ENCODE measurements around the gene SOCS7.

SOCS7 gene

DNA sequence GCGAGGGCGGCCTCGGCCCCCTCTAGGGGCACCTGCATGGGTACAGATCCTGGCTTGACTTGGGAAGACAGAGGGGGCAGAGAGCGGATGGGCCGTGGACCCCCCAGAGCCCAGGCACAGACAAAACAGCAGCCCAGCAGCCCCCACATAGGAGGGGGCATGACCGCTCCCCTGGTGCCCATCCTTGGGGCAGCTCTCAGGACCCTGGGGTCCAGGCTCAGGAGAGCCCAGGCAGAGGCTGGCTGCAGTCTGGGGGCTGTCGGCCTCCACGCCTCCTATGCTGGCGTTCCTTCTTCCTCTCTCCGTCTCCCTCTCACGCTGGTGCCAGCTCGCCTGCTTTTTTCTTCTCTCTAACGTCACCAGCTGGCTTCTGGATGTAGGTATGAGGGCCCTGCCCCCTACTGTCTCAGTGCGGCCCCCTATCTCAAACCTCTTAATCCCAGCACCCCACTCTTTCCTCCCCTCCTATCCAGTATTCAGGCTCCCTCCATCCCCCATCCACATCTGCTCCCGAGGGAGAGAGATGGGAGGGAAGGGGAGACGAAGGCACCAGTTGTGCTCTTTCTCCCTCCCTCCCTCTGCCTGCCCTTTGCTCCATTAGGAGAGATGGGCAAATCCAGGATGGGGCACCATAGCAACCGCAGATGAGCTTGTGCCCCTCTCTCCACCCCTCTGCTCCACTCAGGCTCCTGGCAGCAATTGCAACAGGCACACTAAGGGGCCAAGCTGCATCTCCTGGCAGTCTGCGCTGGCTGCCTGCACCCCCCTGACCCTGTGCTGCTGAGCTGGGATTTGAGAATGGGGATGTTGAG is 7.8 kb upstream of the SOCS7 start, which contains the start of gene GPR179:
GPR179 (minus strand) TSS at position 349 of the 812 bp plus-strand sequence; CDS start at position 182, 167 bp downstream.
- H3K4me3 ChIP-seq (ENCODE audit: control insufficient read depth, low read depth, low read length) = no peak within 1 kb of the TSS
- no peak for DNase-seq (ENCODE audit: low read depth)
- TF ChIP-seq, protein P1, sequence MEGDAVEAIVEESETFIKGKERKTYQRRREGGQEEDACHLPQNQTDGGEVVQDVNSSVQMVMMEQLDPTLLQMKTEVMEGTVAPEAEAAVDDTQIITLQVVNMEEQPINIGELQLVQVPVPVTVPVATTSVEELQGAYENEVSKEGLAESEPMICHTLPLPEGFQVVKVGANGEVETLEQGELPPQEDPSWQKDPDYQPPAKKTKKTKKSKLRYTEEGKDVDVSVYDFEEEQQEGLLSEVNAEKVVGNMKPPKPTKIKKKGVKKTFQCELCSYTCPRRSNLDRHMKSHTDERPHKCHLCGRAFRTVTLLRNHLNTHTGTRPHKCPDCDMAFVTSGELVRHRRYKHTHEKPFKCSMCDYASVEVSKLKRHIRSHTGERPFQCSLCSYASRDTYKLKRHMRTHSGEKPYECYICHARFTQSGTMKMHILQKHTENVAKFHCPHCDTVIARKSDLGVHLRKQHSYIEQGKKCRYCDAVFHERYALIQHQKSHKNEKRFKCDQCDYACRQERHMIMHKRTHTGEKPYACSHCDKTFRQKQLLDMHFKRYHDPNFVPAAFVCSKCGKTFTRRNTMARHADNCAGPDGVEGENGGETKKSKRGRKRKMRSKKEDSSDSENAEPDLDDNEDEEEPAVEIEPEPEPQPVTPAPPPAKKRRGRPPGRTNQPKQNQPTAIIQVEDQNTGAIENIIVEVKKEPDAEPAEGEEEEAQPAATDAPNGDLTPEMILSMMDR (IDR thresholded peaks at IDR 0.05; ENCODE audit: control insufficient read depth, insufficient read depth, low read depth, low read length, missing control alignments) = no peak

DNA sequence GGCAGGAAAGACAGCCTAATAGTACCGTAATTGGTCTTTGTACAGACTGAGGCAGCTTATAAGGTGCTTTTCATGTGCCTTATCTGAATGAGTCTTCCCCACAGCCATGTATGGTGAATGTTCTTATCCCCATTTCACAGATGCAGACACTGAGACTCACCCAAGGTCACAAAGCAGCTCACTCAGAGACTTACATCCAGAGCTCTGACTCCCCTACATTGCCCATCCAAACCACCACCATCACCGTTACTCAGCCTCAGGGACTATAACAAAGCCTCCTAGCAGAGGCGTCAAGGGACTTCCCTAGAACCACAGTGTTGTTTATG is 7.3 kb upstream of the SOCS7 start:
- H3K4me3 ChIP-seq (ENCODE audit: control insufficient read depth, low read depth, low read length) = no peak overlapping the region
- TF ChIP-seq, protein P1 (IDR thresholded peaks at IDR 0.05; ENCODE audit: control insufficient read depth, insufficient read depth, low read depth, low read length, missing control alignments) = no peak
- no peak for DNase-seq (ENCODE audit: low read depth)

DNA sequence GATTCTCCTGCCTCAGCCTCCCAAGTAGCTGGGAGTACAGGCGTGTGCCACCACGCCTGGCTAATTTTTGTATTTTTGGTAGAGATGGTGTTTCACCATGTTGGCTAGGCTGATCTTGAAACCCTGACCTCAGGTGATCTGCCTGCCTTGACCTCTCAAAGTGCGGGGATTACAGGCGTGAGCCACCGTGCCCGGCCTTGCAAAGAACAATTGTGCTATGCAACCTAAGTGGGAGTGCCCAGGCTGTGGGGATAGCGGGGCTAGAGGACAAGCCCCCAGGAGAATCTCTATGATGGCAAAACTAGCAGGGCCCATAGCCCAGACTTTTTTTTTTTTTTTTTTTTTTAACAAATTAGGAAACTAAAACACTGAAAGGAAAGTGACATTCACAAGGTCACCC is 5.9 kb upstream of the SOCS7 start:
- no peak overlapping the region for H3K4me3 ChIP-seq (ENCODE audit: control insufficient read depth, low read depth, low read length)
- TF ChIP-seq, protein P1 (IDR thresholded peaks at IDR 0.05; ENCODE audit: control insufficient read depth, insufficient read depth, low read depth, low read length, missing control alignments) = no peak
- no peak for DNase-seq (ENCODE audit: low read depth)

DNA sequence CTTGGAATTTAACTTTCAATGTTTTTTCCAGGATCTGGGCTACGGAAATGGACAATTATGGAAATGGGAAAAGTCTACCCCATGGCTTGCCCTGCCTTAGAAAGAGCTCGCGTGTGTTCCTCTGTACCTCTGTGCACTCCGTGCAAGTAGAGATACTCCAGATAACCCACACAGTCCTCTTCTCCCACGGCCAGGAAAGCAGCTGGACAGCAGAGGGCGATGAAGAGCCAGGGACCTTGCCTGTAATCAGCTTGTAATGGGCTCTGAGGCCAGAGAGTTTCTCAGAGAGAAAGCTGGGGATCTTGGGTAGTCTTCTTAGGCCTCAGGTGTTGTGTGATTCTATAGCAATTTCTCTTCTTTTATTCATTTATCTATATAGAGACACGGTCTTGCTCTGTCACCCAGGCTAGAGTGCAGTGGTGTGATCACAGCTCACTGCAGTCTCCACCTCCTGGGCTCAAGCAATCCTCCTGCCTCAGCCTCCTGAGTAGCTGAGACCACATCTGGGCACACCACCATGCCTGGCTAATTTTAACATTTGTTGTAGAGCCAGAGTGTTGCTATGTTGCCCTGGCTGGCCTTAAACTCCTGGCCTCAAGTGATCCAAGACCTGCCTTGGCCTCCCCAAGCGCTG is 2.4 kb upstream of the SOCS7 start:
- H3K4me3 ChIP-seq (ENCODE audit: control insufficient read depth, low read depth, low read length) = no peak overlapping the region
- TF ChIP-seq, protein P1 (IDR thresholded peaks at IDR 0.05; ENCODE audit: control insufficient read depth, insufficient read depth, low read depth, low read length, missing control alignments) = peak; percentile 98
- DNase-seq (ENCODE audit: low read depth) = peak; percentile 45

DNA sequence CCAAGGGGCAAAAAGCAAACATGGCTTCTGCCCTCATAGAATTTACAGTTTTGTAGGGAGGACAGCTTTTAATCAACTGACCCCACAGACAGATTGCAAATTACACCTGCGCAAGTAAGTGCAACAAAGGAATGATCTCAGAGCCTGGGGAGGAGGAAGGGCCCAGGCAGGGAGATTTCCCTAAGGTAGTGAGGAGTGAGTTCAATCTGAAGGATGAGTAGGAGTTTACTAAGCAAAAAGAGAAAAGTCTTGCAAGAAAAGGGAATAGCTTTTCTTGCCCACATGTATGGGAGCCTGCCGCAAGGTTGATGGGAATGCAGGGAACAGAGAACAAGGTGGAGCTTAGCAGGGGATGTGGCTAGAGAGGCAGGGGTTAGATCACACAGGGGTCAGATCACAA is 1.6 kb upstream of the SOCS7 start:
- no peak overlapping the region for H3K4me3 ChIP-seq (ENCODE audit: control insufficient read depth, low read depth, low read length)
- DNase-seq (ENCODE audit: low read depth) = no peak
- TF ChIP-seq, protein P1 (IDR thresholded peaks at IDR 0.05; ENCODE audit: control insufficient read depth, insufficient read depth, low read depth, low read length, missing control alignments) = no peak

DNA sequence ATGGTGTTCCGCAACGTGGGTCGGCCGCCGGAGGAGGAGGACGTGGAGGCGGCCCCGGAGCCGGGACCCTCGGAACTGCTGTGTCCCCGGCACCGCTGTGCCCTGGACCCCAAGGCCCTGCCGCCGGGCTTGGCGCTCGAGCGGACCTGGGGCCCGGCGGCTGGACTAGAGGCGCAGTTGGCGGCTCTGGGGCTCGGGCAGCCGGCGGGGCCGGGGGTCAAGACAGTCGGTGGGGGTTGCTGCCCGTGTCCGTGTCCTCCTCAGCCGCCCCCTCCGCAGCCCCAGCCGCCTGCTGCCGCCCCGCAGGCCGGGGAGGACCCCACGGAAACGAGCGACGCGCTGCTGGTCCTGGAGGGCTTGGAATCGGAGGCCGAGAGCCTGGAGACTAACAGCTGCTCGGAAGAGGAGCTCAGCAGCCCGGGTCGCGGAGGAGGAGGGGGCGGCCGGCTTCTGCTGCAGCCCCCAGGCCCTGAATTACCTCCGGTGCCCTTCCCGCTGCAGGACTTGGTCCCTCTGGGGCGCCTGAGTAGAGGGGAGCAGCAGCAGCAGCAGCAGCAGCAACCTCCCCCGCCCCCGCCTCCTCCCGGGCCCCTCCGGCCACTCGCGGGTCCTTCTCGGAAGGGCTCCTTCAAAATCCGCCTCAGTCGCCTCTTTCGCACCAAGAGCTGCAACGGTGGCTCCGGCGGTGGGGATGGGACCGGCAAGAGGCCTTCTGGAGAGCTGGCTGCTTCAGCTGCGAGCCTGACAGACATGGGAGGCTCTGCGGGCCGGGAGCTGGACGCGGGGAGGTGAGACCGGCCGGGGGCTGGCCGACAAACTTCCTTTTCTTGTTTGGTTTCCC is 821 bp downstream of the SOCS7 start:
- no peak for DNase-seq (ENCODE audit: low read depth)
- H3K4me3 ChIP-seq (ENCODE audit: control insufficient read depth, low read depth, low read length) = peak overlapping the region; percentile 77
- TF ChIP-seq, protein P1 (IDR thresholded peaks at IDR 0.05; ENCODE audit: control insufficient read depth, insufficient read depth, low read depth, low read length, missing control alignments) = no peak

All from AG09309 (cell line).